PC-9 (cell line): ENCODE data around the gene TRIM28.

Experiments used
- CTCF ChIP-seq: fragments of 200-600 bp; sonication (generic); conservative IDR thresholded peaks from 2 replicates; pipeline ENCODE4 v1.6.1; 2017; ENCODE audit warnings: mixed run types, antibody characterized with exemption, mild to moderate bottlenecking, moderate library complexity
- EZH2 ChIP-seq: fragments of 200-600 bp; sonication (generic); IDR thresholded peaks from 2 replicates; pipeline ENCODE4 v1.8.0; 2017; ENCODE audit warnings: antibody characterized with exemption, low read depth

DNA sequence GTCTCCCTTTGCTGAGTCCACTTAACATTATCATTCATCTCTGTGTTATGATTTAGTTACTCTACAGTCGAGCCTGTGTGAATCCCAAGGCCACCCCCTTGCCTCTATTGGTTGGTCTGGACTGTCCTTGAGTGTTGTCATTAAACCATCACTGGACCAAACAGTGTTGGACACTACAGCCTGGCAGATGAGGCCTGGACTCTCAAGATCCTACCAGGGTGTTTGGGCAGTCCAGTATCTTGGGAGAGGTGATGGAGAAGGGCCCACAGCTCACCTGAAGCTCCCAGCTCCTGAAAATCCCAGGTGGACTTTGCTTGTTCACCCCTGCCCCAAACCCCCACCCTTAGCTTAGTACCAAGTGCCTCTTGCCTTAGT, 7.2 kb downstream of the TRIM28 start:
- no peak for TF ChIP-seq CTCF
- TF ChIP-seq EZH2, result no peak
